ENCODE data around the gene ALKBH3.

DNA sequence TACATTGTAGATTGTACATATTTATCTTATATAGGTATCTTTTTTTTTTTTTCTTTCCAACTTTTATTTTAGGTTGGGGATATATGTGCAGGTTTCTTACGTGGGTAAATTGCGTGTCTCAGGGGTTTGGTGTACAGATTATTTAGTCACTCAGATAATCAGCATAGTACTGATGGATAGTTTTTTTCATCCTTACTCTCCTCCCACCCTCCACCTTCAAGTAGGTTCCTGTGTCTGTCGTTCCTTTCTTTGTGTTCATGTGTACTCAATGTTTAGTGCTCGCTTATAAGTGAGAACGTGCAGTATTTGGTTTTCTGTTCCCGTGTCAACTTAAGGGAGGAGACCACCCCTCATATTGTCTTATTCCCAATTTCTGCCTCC lies 71.4 kb downstream of the ALKBH3 start:
- TF ChIP-seq CTCF (IDR thresholded peaks at IDR 0.05) (no peak), POLR2A (IDR thresholded peaks at IDR 0.05) (no peak)

Measured in testis (tissue), 2 donors.